HG02588 (cell line): ENCODE measurements around the gene IGF2R.
"Not testable (repeated sequence)": the region's sequence is repeated elsewhere in the genome, so short reads cannot be mapped to it uniquely, and the experiment has no call there.

Experiments used
- ATAC-seq: cut with Tn5 transposase; IDR thresholded peaks from one replicate; pipeline ENCODE4 v1.9.1; 2021; ENCODE audit warnings: mild to moderate bottlenecking, moderate library complexity; ENCODE audit not compliant: unreplicated experiment

IGF2R gene

GRCh38 chr6:159951772-159952171, 17.1 kb upstream of the IGF2R start:
- ATAC-seq: no peak

DNA sequence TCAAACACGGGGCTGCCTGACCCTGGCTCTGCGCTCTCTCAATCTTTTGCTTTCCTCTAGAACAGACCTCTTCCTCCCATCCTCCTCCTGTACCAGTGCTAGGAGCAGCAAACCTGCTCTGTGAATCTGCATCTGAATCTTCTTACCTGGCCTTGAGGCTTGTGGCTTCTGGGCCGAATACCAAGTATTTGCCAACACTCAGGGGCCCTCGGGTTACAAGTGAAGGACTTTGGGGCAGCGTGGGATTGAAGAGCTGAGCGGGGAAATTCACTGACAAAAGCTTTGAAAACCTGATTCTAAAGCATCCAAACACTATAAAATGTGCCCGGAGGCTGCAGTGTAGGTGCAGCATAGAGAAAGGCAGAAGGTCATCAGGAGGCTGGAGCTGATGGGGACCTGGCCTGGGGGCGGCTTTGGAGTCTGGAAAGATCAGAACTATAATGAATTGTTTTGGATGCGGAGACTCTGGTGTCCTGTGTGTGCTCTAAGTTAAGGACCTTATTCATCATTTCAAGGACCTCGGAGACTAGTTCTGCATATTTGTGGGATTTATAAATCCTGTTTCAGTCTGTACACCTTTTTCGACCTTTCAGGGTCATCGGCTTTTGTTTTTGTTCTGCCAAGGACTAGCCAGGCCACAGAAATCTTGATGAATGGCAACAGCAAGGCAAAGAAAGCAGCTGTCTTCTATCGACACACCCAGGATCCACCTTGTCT, 16.4 kb upstream of the IGF2R start:
- ATAC-seq: no peak

DNA sequence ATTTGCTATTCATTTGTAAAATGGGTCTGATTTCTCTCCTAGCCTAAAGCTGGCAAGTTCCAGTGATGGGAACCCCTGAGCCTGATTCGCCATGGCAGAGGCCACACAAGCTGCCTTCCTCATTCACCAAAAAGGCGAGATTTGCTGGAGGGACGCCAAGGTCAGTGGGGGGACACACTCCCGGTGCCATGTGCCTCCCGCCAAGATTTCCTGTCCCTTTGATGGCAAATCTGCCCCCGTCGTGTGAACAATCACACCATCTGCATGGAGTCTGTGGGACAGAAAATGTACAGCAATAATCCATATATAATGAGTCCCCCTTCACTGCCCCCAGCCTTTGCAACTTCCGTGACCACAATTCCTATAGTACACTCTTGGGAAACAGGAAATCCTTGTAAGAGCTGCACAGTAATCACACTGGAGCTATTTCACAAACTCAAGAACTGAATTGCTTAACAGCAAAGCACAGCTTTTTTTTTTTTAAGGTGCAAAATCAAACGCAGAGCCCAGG, 15.7 kb upstream of the IGF2R start:
- ATAC-seq: no peak

GRCh38 chr6:159955945-159956361, 12.9 kb upstream of the IGF2R start:
- no peak for ATAC-seq

GRCh38 chr6:159957071-159957673, 11.7 kb upstream of the IGF2R start:
- ATAC-seq: no peak

DNA sequence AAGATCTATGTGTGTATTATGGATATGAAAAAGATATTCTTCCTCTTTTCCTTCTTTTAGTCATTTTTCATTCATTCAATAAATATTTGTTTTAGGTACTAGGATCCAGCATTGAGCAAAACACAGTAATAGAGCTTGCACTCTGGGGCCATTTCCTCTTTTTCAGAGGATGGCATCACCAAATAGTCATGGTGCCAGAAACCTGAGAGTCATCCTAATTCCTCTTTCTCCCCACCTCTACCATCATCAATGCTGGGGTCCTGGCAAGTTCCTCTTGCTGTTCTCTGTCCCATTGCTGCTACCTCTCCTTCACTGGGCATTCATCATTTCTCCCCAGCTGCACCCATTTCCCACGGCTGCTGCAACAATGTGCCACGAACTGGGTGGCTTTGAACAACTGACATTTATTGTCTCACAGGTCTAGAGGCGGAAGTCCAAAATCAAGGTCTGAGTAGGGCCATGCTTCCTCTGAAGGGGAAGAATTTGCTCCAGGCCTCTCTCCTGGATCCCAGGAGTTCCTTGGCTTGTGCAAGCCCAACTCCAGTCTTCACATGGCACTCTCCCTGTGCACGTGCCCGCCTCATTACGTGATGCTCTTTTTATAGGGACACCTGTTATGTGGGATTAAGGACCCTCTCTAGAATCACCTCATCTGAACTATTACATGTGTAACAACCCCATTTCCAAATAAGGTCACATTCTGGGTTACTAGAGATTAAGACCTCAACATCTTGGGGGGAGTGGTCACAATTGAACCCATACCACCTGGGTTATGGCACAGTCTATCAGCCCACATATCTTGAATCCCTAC, 9.5 kb upstream of the IGF2R start:
- peak; percentile 70 for ATAC-seq

DNA sequence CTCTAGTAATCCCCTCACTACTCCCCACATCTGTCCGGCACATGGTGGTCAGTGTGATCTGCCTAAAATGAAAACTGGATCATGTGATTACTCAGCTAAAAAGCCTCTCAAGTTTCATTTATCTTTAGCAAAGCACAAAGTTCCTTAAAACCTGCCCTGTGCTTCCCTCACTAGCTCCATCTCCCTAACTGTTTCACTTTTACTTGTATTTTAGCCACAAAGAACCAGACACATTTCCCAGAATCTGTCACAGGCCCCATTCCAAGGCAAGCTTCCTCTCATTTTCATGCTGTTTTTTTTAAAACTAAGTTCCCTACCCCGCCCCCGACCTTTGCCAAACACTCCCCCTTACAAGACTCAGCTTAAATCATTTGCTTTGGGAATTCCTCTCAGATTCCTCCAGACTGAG, 8.9 kb upstream of the IGF2R start:
- no peak for ATAC-seq

- no peak for ATAC-seq
Observed at GRCh38 chr6:159960485-159960884, 8.4 kb upstream of the IGF2R start.

- no peak for ATAC-seq
Observed at GRCh38 chr6:159961528-159961927, 7.4 kb upstream of the IGF2R start.

DNA sequence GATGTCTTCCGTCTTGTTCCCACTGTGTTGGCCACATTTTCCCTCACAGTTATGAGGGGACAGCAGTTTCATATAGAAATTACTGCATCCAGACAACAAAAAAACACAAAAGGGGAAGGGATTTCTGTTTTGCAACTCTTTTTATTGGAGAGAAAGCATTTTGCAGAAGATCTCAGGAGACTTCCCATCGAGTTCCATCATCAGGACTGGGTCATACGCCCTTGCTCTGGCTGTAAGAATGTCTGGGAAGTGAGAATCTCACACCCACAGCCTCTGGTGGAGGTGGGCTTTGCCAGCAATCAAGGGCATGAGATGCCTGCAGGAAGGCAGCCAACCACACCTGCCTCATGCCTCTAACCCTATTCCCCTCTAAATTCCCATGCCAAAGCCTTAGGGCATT, 5.8 kb upstream of the IGF2R start:
- no peak for ATAC-seq

GRCh38 chr6:159964046-159964445, 4.8 kb upstream of the IGF2R start:
- ATAC-seq: no peak

DNA sequence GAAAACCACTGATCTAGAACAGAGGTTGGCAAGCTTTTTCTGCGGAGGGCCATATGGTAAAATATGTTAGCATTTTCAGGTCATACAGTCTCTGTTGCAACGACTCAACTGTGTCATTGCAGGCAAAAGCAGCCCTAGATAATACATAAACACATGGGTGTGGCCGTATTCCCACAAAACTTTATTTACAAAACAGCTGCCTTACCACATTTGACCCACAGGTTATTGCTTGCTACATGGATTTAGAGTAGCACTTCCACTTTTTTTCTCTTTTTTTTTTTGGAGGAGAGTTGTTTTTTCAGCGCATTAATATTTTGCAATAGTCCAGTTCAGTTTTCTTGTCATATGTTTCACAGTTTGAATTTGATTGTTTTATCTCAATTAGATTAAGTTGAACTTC, 2.5 kb upstream of the IGF2R start:
- ATAC-seq: no peak

- ATAC-seq: no peak
Observed at GRCh38 chr6:159966981-159967380, 1.9 kb upstream of the IGF2R start.

DNA sequence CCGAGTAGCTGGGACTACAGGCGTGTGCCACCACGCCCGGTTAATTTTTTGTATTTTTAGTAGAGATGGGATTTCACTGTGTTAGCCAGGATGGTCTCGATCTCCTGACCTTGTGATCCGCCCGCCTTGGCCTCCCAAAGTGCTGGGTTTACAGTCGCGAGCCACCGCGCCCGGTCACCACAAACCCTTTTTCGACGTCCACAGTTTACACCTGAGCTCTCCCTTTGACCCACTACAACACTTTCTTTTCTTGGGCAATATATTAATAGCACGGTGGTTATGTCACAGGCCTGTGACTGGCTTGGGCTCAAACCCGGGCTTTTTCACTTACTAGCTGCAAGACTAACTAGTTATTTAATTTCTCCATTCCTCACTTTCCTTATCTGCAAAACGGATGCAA, 1.3 kb upstream of the IGF2R start:
- ATAC-seq: not testable (repeated sequence)

DNA sequence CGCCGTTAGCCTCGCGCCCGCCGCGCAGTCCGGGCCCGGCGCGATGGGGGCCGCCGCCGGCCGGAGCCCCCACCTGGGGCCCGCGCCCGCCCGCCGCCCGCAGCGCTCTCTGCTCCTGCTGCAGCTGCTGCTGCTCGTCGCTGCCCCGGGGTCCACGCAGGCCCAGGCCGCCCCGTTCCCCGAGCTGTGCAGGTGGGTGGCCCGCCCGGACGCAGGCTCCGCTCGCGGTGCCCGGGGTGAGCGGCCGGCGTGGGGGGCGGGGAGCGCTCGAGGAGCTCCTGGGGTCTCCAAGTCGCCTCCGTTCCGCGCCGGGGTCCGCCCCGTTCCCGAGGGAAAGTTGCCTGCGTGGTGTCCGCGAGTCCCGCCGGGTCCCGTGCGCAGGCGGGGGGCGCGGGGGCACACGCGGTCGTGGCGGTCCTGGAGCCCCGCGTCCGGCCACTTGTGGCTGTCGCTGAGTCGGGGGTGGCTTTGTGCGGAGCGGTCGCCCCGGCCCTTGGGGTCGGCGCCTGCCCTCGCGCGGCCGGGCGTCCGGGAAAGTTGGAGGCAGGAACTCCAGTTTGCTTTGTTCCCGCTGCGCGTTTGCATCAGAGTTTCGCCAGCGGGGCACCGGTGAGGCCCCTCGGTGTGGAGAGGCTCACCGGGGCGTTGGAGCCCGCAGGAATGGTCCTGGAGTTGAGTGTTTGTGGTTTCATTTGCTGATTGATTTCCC, 476 bp downstream of the IGF2R start:
- peak; percentile 29 for ATAC-seq

DNA sequence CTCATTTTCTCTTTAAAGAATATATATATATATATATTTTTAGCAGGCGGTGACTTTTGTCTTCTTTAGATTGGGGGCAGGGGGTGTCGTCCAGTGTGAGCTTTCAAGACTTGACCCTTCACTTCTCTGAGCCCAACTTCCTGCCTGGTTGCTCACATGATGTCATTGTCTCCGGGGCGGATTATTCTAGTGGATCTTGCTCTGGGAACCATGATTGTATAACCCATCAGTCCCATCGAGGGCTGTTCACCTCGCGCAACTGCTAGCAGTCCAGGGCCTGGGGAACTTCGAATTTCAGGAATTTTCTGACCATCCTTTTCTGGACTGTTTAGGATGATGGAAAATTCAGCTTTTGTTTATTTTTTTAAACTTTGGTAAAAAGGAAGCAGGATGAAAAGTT, 1.0 kb downstream of the IGF2R start:
- ATAC-seq: peak; percentile 24

DNA sequence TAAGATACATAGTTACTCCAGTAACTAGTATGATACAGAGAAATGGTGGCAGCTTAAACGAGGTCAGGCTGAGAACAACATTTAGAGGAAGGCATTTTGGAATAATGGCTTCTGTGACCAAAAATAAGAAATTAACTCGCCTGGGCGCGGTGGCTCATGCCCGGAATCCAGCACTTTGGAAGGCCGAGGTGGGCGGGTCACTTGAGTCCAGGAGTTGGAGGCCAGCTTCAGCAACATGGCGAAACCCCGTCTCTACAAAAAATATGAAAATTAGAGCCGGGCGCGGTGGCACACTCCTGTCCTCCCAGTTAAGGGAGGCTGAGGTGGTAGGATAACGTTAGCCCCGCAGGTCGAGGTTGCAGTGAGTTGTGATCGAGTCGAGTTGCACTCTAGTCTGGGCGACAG, 1.8 kb downstream of the IGF2R start:
- ATAC-seq: no peak

GRCh38 chr6:159971341-159972178, 2.7 kb downstream of the IGF2R start:
- no peak for ATAC-seq

- ATAC-seq: no peak
Observed at GRCh38 chr6:159972506-159973268, 3.8 kb downstream of the IGF2R start.
